GM10847 (cell line): ENCODE results near the gene GAK.

Source experiments
- POLR2A ChIP-seq: IDR thresholded peaks from 2 replicates; pipeline ENCODE4 v1.6.1; 2011; ENCODE audit not compliant: insufficient read length; ENCODE audit errors: extremely low read depth

Gene GAK

GRCh38 chr4:926538-926937, 5.6 kb downstream of the GAK start:
- TF ChIP-seq POLR2A, result no peak

GRCh38 chr4:925771-926500, 6.2 kb downstream of the GAK start:
- TF ChIP-seq POLR2A, result no peak

GRCh38 chr4:925171-925570, 6.9 kb downstream of the GAK start:
- TF ChIP-seq POLR2A, result no peak

- no peak for TF ChIP-seq POLR2A
These were observed 7.7 kb downstream of the GAK start for GRCh38 chr4:924107-925096.

- no peak for TF ChIP-seq POLR2A
These were observed 10.2 kb downstream of the GAK start for GRCh38 chr4:921830-922331.

GRCh38 chr4:917992-918391, 14.1 kb downstream of the GAK start:
- no peak for TF ChIP-seq POLR2A

- TF ChIP-seq POLR2A, result no peak
These were observed 14.7 kb downstream of the GAK start for GRCh38 chr4:917466-917865.

- TF ChIP-seq POLR2A, result no peak
These were observed 16.5 kb downstream of the GAK start for GRCh38 chr4:915595-915994.

- no peak for TF ChIP-seq POLR2A
These were observed 17.1 kb downstream of the GAK start for GRCh38 chr4:915041-915474.

- TF ChIP-seq POLR2A, result no peak
These were observed 17.6 kb downstream of the GAK start for GRCh38 chr4:914531-914930.

- TF ChIP-seq POLR2A, result no peak
These were observed 18.9 kb downstream of the GAK start for GRCh38 chr4:913280-913618.

GRCh38 chr4:912548-913279, 19.4 kb downstream of the GAK start:
- no peak for TF ChIP-seq POLR2A

GRCh38 chr4:911871-912490, 20.1 kb downstream of the GAK start:
- no peak for TF ChIP-seq POLR2A

- TF ChIP-seq POLR2A, result no peak
These were observed 20.8 kb downstream of the GAK start for GRCh38 chr4:911221-911751.
